ENCODE data around the gene PI4KA.

Gene PI4KA

DNA sequence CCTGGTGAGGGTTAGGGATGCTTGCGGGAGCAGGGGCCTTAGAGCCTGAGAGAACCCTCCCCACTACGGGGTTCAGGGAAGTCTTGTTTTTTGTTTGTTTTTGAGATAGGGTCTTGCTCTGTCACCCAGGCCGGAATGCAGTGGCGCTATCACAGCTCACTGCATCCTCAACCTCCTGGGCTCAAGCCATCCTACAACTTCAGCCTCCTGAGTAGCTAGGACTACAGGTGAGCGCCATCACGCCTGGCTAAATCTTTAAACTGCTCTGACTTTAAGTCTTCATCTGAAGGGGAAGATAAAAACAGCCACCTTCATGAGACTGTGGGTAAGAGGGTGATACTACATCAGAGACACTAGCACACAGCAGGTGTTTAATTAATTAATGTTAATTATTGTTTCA, 56.2 kb downstream of the PI4KA start:
- no peak overlapping the region for H3K4me3 ChIP-seq (replicated peaks; ENCODE audit: low read depth, low read length)
- TF ChIP-seq, protein P1, sequence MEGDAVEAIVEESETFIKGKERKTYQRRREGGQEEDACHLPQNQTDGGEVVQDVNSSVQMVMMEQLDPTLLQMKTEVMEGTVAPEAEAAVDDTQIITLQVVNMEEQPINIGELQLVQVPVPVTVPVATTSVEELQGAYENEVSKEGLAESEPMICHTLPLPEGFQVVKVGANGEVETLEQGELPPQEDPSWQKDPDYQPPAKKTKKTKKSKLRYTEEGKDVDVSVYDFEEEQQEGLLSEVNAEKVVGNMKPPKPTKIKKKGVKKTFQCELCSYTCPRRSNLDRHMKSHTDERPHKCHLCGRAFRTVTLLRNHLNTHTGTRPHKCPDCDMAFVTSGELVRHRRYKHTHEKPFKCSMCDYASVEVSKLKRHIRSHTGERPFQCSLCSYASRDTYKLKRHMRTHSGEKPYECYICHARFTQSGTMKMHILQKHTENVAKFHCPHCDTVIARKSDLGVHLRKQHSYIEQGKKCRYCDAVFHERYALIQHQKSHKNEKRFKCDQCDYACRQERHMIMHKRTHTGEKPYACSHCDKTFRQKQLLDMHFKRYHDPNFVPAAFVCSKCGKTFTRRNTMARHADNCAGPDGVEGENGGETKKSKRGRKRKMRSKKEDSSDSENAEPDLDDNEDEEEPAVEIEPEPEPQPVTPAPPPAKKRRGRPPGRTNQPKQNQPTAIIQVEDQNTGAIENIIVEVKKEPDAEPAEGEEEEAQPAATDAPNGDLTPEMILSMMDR (IDR thresholded peaks at IDR 0.05; ENCODE audit: low read length, missing control alignments), result no peak
- no peak for DNase-seq (ENCODE audit: low read depth)

DNA sequence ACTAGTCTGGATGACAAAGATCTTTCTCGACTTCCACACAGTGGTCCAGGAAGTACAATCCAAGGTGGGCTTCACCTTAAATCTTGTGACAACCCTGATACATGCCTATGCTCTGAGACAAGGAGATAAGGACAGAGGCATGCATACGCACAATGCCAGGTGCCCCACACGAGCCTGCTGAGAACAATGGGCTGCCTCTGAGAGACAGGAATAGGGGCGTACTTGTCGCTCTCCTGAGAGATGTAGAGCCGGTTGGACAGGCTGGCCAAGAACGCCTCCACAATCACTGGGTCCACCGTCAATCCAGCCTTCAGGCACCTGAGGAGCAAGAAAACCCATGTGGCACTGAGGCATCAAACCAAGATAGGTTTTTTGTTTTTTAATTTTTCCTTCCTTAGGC, 59.2 kb downstream of the PI4KA start:
- no peak overlapping the region for H3K4me3 ChIP-seq (replicated peaks; ENCODE audit: low read depth, low read length)
- TF ChIP-seq, protein P1 (IDR thresholded peaks at IDR 0.05; ENCODE audit: low read length, missing control alignments), result no peak
- DNase-seq (ENCODE audit: low read depth), result no peak

DNA sequence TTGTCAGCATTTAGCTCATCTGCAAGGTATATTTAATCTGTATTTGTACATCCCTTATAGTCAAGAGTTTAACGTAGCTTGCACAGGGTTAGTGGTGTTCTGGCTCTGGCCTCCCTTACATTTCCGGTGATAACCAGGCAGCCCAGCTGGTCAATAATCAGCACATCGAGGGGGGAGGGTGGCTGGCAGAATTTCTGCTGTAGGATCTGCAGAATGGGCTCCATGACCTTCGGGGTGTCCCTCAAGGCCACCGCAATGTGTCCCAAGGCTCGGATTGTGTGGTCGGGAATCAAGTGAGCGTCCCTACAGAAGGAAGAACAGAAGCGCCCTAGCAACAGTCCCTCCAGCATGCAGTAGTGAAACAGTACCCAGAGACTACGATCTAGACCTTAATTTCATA, 59.6 kb downstream of the PI4KA start:
- DNase-seq (ENCODE audit: low read depth), result no peak
- TF ChIP-seq, protein P1 (IDR thresholded peaks at IDR 0.05; ENCODE audit: low read length, missing control alignments), result no peak
- H3K4me3 ChIP-seq (replicated peaks; ENCODE audit: low read depth, low read length), result no peak overlapping the region

DNA sequence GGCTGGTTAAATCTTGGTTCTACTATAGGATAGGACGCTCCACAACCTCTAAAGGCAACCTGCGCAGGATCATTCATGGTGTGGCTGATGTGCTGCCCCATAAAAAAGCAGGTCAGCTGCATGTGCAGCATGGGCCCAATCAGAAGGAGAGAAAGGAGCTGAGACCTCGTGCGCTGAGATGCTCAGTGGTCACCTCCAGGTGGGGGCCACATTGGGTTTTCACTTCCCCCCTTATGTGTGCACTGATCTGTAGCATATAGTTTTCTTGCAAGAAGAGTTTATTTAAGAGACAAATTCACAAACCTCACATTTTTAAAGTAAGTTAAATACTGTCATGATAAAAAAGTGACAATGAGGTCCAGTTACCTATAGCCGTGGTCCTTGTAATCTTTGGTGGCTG, 60.4 kb downstream of the PI4KA start:
- TF ChIP-seq, protein P1 (IDR thresholded peaks at IDR 0.05; ENCODE audit: low read length, missing control alignments), result no peak
- no peak for DNase-seq (ENCODE audit: low read depth)
- H3K4me3 ChIP-seq (replicated peaks; ENCODE audit: low read depth, low read length), result no peak overlapping the region

DNA sequence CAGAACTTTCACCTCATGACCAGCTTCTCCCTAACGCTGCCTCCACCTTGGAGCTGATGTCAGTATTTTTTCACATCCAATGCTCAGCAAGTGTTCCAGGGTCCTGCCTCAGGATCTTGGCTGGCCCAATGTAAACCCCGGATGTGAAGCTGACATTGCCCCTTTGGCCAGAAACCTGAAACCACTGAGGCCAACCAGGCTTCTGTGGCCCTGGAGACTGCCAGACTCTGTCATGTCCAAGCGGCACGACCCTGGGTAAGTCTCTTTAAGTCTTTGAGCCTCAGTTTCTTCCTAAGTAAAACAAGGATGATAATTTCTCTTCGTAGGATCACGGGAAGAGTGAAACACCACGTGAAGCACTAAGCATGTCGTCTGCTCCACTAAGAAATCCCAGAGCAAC, 61.9 kb downstream of the PI4KA start:
- TF ChIP-seq, protein P1 (IDR thresholded peaks at IDR 0.05; ENCODE audit: low read length, missing control alignments), result no peak
- H3K4me3 ChIP-seq (replicated peaks; ENCODE audit: low read depth, low read length), result no peak overlapping the region
- DNase-seq (ENCODE audit: low read depth), result no peak

DNA sequence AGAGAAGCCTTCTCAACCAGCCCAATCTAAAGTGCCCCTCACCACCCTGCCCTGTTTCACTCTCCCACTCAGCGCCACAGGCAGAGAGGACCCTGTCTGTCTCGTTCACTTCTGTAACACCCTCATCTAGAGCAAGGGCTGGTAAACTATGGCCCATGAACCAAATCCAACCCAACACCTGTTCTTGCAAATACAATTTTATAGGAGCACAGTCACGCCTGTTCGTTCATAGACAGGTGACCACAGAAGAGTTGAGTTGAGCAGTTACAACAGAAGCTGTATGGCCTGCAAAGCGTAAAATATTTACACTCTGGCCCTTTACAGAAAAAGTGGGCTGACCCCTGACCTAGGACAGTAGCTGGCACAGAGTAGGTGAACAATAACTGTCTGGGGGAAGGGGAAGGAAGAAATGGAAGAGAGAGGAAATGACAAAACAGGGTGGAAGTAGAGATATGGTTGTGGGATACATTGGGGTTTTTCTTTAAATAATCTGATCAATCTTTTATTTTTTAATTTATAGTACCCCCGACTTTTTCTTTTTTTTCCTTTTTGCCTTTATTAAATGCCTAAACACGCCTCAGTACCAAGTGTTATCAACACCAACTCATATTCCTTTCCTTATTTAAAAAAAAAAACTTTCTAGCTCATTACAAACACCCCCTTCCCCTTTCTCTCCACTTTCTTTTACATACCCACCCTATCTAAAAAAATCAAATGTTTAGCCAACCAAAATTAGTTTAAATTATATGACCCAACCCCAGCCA, 63.8 kb downstream of the PI4KA start:
- no peak for DNase-seq (ENCODE audit: low read depth)
- TF ChIP-seq, protein P1 (IDR thresholded peaks at IDR 0.05; ENCODE audit: low read length, missing control alignments), result no peak
- no peak overlapping the region for H3K4me3 ChIP-seq (replicated peaks; ENCODE audit: low read depth, low read length)

Measured in fibroblast of pulmonary artery (primary cell).